GM10266 (cell line): ENCODE data around the gene CCT5.

Source experiments
- DNase-seq: peaks from one replicate; pipeline ENCODE4 v3.0.0; 2012; ENCODE audit errors: extremely low spot score
- CTCF ChIP-seq: IDR thresholded peaks from 2 replicates; pipeline ENCODE4 v1.5.1; 2012; ENCODE audit warnings: mild to moderate bottlenecking, low read depth; ENCODE audit not compliant: control insufficient read depth, insufficient read depth; ENCODE audit errors: missing control alignments

The CCT5 gene

GRCh38 chr5:10215366-10215765 lies 34.7 kb upstream of the CCT5 start:
- no peak for DNase-seq
- TF ChIP-seq CTCF: no peak

GRCh38 chr5:10216107-10216506 lies 34.0 kb upstream of the CCT5 start:
- DNase-seq: no peak
- no peak for TF ChIP-seq CTCF

- no peak for TF ChIP-seq CTCF
- no peak for DNase-seq
Observed at GRCh38 chr5:10218658-10219057, 31.4 kb upstream of the CCT5 start.

GRCh38 chr5:10219068-10219467 lies 31.0 kb upstream of the CCT5 start:
- no peak for TF ChIP-seq CTCF
- no peak for DNase-seq

GRCh38 chr5:10220248-10220647 lies 29.8 kb upstream of the CCT5 start:
- DNase-seq: no peak
- TF ChIP-seq CTCF: no peak

- TF ChIP-seq CTCF: no peak
- no peak for DNase-seq
Observed at GRCh38 chr5:10222326-10222725, 27.8 kb upstream of the CCT5 start.

GRCh38 chr5:10227379-10227778 lies 22.7 kb upstream of the CCT5 start:
- TF ChIP-seq CTCF: no peak
- no peak for DNase-seq
